Measurements from ENCODE around the gene NAXE.
A peak's percentile ranks its signal among the peaks of the same experiment; 100 is the strongest.
"Not testable (repeated sequence)": the region's sequence is repeated elsewhere in the genome, so short reads cannot be mapped to it uniquely, and the experiment has no call there.

NAXE gene

DNA sequence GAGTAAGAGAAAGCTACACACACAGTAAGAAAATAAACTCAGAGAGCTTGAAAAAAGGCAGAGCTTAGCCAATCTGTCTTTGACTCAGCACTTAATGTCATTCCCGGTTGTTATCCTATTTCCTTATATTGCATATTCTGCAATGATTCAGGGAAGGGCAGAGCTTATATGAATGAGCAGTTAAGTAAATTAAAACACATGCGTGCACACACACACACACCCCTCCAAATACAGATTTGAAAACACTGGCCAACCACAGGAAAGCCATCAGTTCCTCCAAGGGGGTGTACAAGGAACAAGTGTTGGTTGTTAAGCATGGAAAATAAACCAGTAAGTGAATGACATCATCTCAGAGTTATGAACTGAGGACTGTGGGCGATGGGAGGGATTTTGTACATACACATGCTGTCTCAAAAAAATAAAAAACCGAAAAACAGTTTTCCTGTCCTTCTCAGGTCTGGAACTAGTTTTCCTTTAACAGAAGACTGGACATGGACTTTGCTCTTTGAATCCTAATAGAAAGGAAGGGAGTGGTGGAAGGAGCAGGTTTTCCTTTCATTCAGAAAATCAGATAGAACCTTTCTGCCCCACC, 20.2 kb upstream of the NAXE start:
- no peak for DNase-seq (ENCODE audit: low read depth)

DNA sequence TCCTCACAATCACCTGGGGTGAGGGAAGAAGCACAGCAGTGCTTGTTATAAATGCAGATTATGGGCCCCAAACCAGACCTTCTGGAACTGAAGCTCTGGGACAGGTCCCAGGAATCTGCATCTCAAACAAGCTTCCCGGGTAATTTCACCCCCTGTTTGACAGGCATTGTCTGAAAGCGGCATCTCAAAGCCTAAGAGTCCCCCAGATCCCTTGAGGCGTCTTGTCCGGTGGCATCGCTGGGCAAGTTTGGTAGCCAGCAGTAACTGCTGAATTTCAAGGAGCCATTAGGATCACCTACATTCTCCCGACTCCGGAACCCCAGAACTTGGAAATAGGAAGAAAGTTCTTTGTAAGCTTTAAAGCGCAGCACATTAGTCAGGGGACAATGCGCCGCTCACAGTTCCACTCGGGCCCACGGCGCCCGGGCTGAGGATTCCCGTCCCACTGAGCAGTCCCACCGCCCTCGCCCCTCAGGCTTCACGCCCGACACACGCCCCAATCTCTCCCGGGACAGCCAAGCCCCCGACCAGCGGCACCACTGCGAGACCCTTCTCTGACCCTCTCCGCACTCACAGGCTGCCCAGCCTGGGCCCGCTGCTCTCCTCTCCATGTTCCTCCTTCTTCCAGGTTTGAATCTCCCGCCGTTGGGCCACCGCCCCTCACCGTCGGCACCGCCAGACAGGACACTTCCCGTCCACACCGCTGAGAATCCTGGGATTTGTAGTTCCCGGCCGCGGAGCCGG, 19.5 kb upstream of the NAXE start, which contains the start of gene IQGAP3:
TSS of gene IQGAP3 (minus strand) at position 647 of the 744 bp plus-strand sequence. CDS start at position 611, 36 bp downstream.
- peak; percentile 58 for DNase-seq (ENCODE audit: low read depth)

DNA sequence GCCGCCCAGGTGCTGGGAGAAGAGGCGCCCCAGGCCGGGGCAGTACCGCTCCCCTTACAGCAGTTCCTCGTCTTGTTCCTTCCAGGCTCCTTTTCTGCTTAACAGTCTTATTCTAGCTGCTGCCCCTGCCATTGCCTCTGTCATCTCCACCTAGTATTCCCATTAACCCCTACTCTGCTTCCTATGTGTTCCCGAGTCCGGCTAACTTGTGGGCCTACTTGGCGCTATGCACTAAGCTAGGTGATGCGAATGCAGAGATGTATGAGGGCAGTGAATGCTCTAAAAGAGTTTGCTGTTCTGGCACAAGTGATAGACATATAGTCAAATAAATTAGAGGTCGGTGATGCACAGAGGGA, 18.9 kb upstream of the NAXE start:
- DNase-seq (ENCODE audit: low read depth), result no peak

DNA sequence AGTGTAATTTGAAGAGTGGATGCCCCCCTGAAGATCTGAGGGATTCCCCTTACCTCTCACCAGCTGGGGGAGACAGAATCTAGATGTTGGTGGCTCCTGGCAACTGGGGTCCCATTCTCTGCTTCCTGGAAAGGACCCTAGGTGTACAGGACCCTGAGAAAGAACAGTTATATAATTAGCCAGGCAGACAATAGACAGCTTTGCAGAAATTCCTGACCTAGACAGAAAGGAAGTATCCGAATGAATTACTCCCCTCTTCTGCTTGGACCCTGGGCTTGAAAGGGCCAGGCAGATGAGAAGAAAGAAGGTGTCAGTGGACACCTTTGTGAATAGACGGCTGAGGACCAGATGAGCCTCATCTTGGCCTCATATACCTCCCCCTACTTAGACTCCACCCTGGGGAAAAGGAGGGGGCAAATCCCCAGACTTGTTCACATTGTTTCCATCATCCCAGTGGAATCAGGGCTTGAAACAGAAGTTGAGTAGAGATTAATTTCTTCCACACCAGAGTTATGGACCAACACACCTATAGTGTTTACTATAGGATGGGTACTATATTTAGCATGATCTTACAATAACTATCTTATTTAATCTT, 17.4 kb upstream of the NAXE start:
- no peak for DNase-seq (ENCODE audit: low read depth)

DNA sequence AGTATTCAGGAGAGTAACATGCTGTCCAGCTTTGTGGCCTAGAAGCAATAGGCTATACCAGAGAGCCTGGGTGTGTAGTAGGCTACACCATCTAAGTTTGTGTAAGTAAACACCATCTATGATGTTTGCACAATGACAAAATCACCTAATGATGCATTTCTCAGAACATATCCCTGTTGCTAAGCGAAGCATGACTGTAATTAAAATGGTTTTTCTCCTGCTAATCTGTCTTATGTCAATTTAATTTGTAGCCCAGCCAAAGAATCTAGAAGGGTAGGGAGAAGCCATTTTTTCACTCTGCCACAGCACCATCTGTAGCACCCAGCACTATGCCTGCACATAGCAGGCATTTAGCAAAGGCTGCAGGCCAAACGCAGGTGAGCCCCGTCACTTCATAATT, 14.0 kb upstream of the NAXE start:
- no peak for DNase-seq (ENCODE audit: low read depth)

DNA sequence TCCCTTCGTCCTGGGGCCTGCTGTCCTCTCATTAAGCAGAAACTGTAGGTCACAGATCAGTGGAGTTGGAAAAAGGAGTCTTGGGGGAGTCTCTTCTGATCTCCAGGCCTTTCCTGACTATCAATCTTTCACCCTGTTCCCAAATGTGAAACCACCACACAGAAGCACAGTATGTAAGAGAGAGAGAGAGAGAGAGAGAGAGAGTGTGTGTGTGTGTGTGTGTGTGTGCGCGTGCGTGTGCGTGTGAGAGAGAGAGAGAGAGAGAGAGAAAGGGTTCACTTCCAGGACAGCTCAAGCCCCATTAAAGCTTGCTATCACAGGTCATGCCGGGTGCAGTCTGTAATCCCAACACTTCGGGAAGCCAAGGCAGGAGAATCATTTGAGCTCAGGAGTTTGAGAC, 13.5 kb upstream of the NAXE start:
- no peak for DNase-seq (ENCODE audit: low read depth)

DNA sequence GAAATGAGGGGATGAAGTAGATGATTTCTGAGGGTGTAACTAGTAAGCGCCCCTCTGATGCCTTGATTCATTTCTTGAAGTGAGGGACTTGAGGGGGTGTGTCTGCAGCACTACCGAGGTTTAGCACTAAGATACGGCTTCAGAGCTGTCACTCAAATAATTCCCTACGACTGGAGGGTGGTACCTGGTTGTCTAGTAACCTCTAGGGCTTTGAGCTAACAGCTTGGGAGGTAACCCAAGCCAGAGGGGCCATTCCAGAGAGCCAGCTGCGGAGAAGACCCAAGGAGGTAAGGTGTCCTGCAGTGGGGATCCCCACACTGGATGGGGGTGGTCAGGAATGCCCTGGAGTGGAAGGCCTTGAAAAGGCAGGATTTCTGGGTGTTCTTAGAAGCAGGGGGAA, 12.1 kb upstream of the NAXE start, which contains the start of gene TTC24:
TSS of gene TTC24 (plus strand) at position 252 of the 400 bp plus-strand sequence. CDS start 1,642 bp downstream, outside the sequence.
- no peak for DNase-seq (ENCODE audit: low read depth)

DNA sequence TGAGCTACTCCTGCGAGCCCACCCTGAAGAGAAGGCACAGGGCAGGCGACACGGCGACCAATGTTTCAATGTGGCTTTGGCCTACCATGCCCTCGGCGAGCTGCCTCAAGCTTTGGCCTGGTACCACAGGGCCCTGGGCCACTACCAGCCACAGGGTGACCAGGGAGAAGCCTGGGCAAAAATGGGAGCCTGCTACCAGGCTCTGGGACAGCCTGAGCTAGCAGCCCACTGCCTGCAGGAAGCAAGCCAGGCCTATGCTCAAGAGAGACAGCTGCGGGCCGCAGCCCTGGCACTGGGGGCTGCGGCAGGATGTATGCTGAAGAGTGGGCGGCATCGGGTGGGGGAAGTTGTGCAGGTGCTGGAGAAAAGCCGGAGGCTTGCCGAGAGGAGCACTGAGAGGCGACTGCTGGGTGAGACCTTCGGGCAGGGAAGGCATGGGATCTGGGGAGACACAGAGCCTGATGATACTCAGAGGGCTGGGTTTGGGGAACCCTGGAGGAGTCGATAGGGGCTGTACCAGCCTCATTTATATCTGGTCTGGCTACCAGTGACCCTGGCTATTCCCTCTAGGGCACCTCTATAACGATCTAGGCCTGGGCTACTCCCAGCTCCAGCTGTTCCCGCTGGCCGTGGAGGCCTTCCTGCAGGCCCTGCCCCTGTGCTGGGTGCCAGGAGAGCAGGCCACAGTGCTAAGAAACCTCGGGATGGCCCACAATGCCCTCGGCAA, 9.8 kb upstream of the NAXE start:
- no peak for DNase-seq (ENCODE audit: low read depth)

DNA sequence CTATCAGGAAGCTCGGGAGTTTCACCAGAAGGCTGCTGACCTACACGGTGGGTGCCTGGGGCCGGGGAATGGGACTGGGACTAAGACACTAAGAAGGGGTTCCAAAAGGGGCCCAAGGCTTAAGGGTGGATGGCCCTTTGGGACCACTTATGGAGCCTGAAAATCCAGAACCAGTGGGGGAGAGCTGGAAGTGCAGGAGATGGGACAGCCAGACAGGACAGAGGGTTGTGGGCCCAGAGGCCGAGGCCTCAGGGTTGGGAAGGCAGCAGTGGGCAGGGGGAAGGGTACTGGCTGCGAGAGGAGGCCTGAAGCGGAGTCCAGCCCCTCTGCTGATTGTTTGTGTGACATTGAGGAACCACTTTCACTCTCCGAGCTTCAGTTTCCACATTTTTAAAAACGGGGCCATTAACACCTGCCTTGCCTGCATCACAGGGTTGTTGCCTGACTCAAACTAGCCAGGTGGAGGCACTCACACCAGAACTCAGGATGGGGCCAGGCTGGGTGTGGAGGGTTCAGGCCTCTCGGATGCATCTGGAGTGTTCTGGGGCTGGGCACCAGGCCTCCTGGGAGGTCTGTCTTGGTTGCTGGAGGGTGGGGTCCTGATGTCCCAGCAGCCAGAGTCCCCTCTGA, 9.1 kb upstream of the NAXE start:
- DNase-seq (ENCODE audit: low read depth), result no peak

DNA sequence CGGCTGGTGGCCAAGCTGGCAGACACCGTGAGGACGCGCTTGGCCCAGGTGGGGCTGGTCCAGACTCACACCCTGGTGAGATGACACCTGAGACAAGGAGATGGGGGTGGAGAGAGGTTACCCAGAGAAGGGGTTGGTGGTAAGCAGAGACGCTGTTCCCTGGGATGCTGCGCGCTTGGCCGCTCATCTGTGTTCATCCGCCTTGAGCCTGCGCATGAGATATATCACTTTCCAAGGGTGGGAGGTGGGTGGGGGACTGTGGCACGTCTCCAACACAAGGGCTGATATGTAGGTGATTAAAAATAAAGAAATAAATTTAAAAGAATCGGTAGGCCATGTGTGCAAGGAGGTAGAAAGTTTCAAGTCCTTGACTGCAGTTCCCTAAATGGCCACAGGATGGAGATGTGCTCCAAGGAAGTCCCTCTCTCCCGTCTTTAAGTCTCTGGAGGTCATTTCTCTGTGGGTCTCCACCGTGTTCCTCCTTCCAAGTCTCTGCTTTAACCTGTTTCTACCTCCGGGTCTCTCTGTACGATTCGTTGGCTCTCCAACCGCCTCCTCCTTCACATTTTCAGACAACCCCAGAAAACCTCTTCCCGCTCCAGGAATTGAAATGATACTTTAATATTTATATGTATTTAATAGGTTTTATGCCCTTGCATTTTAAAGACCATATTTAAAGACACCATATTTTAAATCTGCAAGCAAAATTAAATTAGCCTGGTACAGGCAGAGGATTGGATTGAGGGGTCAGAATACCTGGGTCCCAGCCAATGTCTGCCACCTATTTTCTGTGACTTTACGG, 7.6 kb upstream of the NAXE start:
- DNase-seq (ENCODE audit: low read depth), result peak; percentile 46

DNA sequence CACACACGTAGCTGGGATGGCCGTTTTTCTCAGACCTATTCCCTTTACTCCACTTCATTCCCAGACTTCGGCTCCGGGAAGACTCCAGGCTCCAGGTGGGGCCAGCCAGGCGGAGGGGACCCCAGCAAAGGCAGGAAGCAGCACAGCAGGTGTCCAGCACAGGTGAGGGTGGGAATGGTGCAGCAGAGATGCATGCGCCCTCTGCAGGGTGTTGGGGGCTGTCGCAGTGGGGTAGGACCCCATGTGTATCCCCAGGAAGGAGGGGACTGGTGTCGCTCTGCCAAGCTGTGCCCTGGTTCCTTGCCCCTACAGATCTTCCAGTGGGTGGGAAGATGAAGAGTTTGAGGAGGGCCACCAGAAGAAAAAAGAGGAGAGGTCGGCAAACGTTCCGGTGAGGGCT, 6.8 kb upstream of the NAXE start:
- no peak for DNase-seq (ENCODE audit: low read depth)

DNA sequence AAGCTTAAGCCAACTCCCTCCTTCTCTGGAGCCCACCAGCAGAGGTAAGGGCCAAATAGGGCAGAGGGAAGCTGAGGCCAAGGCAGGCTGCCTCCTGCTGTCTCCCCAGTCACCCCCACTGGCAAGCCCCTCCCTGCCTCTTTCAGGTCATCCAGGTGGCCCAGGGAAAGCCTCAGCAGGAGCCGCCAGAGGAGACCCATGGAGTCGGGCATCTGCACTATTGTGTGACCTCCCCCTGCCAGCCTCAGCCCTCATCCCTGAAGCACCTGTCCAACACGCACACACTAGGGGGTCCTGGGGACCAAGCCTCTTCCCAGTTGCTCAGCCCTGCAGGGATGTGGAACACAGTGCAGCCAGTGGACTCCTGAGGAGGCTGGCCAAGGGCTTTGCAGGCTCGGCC, 5.3 kb upstream of the NAXE start:
- DNase-seq (ENCODE audit: low read depth), result no peak

DNA sequence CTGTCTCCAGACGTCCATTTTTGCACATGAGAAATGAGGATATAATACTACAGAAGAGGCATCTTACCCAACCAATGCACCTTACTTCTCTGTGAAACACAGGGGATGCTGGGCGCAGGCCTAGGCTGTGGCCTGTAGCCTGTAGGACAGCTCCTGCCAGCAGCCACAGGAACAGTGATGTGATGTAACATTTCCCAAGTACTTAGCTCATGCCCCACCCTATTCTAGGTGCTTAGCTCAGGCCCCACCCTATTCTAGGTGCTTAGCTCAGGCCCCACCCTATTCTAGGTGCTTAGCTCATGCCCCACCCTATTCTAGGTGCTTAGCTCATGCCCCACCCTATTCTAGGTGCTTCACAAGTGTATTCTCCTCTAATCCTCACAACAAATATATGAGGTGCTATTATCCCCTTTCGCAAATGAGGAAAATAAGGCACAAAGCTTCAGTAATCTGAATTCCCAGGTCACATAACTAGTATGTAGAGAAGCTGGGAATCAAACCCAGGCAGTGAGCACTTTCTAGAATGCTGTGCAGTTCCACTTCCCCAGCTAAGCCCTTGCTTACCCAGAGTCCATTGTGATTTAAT, 4.6 kb upstream of the NAXE start:
- no peak for DNase-seq (ENCODE audit: low read depth)

DNA sequence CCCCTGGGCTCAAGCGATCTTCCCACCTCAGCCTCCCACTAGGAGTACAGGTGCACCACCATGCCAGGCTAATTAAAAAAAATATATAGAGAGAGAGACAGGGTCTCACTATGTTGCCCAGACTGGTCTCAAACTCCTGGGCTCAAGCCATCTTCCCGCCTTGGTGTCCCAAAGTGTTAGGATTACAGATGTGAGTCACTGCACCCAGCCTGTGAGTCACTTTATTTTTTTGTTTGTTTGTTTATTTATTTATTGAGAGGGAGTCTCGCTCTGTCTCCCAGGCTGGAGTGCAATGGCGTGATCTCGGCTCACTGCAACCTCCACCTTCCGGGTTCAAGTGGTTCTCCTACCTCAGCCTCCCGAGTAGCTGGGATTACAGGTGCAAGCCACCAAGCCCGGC, 3.6 kb upstream of the NAXE start:
- not testable (repeated sequence) for DNase-seq (ENCODE audit: low read depth)

DNA sequence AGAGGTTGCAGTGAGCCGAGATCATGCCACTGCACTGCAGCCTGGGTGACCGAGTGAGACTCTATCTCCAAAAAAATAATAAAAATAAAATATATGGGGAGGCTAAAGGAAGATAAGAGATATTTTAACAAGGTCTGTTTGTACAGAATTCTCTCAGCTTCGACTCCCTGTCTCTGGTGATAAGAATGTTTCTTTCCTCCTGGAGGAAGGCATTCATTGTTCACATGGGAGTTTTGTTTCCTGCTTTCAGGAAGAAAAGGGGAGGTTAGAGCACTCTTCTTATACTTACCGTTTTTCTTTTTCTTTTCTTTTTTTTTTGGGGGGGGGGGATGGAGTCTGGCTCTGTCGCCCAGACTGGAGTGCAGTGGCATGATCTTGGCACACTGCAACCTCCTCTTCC, 2.0 kb upstream of the NAXE start:
- DNase-seq (ENCODE audit: low read depth), result no peak

DNA sequence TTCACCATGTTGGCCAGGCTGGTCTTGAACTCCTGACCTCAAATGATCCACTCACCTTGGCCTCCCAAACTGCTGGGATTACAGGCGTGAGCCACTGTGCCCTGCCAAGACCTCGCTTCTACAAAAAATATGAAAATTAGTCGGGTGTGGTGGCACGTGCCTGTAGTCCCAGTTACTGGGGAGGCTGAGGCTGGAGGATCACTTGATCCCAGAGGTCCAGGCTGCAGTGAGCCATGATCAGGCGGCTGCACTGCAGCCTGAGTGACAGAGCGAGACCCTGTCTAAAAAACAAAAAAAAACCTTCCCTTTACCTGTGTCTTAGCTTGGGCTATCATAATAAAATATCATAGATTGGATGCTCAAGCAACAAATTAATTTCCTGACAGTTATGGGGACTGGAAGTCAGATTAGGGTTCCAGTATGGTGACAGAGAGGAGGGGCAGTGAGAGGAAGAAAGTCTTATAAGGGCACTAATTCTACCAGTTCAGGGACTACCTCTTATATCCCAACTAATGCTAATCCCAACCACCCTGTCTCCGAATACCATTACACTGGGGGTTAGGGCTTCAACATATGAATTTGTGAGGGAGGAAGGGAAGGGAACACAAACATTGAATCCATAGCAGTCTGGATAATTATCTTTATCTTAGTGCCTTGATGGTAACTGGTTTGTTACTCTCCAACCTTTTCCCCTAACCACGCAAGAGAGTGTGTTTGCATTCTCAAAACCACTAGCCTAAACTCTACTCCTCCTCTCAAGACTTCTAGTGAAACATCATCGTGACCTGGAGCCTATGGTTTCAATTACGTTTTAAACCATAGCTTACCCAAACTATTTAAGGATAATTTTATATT, 1.0 kb upstream of the NAXE start:
- no peak for DNase-seq (ENCODE audit: low read depth)

DNA sequence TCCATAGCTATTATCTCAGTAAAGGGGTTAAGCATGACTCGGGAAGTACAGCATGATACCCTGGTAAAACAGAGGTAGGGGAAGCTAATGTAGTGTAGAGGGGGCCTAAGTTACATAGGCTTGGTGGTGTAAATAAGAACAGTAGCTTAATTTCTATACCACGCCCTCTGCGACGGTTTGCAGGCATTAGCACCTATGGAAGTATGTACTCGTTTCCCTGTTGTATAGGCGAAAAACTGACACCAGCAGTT, 470 bp upstream of the NAXE start:
- DNase-seq (ENCODE audit: low read depth), result no peak

DNA sequence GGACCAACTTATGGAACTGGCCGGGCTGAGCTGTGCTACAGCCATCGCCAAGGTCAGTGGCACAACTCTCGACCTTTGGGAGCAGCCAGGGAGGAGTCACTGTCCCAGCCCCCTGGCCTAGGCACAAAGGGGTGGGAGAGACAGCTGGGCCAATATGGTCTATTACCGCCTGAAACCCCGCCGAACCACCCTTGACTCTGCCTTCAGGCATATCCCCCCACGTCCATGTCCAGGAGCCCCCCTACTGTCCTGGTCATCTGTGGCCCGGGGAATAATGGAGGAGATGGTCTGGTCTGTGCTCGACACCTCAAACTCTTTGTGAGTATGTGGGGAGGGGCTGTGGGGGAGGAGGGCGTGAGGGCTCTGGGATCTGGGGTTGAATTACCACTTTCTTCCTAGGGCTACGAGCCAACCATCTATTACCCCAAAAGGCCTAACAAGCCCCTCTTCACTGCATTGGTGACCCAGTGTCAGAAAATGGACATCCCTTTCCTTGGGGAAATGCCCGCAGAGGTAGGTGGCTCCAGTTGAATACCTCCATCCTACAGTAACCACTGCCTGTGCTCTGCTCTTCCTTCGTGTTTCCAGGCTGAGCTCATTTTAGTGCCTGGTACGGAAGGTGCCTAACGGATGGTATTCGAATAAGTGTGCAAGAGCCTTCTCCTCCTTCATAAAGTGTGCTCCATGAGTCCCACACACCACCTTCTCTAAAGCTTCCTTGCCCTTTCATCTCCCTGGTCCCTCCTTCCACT, 758 bp downstream of the NAXE start:
- DNase-seq (ENCODE audit: low read depth), result no peak

DNA sequence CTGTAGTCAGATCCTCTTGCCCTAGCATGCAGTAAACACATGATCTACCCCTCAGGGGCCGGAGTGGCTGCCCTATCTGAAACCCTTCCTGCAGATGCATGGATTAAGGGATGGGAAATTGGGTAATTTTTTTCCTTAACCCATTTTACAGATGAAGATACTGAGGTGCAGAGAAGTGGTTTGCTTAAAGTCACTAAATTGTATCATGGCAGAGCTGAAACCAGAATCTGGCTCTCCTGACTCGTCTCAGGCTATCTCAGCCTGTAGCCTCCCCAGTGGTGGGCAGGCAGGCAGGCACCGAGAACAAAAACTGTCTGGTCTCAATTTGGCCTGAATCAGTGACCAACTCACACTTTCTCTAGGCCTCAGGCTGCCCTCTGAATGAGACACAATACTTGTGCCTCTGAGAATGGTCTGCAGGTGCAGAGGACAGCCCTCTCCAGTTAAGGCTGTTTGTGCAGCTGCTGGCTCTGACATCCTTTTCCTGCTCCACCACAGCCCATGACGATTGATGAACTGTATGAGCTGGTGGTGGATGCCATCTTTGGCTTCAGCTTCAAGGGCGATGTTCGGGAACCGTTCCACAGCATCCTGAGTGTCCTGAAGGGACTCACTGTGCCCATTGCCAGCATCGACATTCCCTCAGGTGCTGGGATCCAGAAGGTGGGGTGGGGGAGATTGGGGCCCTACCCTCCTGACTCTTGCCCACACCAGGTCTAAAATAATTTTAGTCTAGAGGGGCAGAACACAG, 1.5 kb downstream of the NAXE start:
- no peak for DNase-seq (ENCODE audit: low read depth)
